HG02571 (cell line): ENCODE data around the gene C14orf132.

Experiments used
- ATAC-seq: cut with Tn5 transposase; IDR thresholded peaks from one replicate; pipeline ENCODE4 v1.9.1; 2021; ENCODE audit warnings: mild to moderate bottlenecking, moderate library complexity; ENCODE audit not compliant: unreplicated experiment

The C14orf132 gene

DNA sequence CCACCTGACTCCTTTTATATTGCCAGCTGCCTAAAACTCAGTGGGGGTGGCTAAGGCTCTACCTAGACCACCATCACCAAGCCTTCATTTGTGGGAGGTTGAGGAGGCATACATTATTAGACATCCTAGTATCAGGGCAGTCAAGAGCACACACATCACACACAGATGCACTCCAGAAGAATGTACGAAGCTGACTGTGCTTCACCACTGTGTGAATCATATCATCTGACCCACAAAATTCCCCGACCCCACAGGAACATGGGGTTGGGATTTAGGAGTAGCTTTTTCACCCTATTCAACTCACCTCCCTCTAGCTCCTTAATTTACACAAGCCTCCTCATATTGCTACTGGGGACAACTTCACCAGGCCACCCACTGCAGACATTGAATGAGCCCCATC, 100.7 kb downstream of the C14orf132 start:
- ATAC-seq = no peak

DNA sequence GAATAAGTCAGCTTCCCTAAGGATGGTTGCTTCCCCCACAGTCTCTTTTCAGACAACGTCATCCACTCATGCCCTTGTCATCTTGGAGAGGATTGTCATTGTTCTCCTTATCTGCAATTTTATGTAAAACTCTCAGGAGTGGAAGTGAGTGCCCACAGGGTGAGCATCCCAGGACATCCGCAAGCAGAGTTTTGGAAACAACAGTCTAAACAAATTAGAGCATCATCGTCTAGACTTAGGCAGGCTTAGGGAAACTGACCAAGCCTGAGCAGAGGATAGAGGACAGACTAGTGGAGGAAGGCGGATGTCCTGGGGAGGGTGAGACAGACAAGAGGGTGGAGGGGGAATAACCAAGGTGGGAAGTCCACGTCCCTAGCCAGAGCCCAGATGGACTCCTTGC, 101.8 kb downstream of the C14orf132 start:
- ATAC-seq = no peak
